DMS 273 treated with DMSO at 0.1 percent for 48 hours (cell line): ENCODE measurements around the gene EPPIN.

Experiments used
- DNase-seq: peaks from one replicate; lab custom pipeline; 2025; lab: John Stamatoyannopoulos, UW

EPPIN gene

GRCh38 chr20:45538209-45538799 lies 8.9 kb downstream of the EPPIN start:
- no peak for DNase-seq

GRCh38 chr20:45527294-45527693 lies 19.9 kb downstream of the EPPIN start:
- DNase-seq, result no peak

- no peak for DNase-seq
Observed at GRCh38 chr20:45523821-45524220, 23.4 kb downstream of the EPPIN start.

GRCh38 chr20:45518282-45518681 lies 28.9 kb downstream of the EPPIN start:
- no peak for DNase-seq

- no peak for DNase-seq
Observed at GRCh38 chr20:45515147-45515913, 31.9 kb downstream of the EPPIN start, which contains the start of gene SPINT3. TSS of gene SPINT3 (minus strand) at chr20:45515622. CDS start at chr20:45515608, 14 bp downstream.

GRCh38 chr20:45510242-45510862 lies 36.8 kb downstream of the EPPIN start:
- no peak for DNase-seq

GRCh38 chr20:45509091-45509490 lies 38.1 kb downstream of the EPPIN start:
- DNase-seq, result no peak

- DNase-seq, result no peak
Observed at GRCh38 chr20:45508068-45508886, 38.9 kb downstream of the EPPIN start.

GRCh38 chr20:45507011-45507820 lies 40.0 kb downstream of the EPPIN start:
- no peak for DNase-seq

- no peak for DNase-seq
Observed at GRCh38 chr20:45506398-45506797, 40.8 kb downstream of the EPPIN start.

- DNase-seq, result no peak
Observed at GRCh38 chr20:45503403-45503802, 43.8 kb downstream of the EPPIN start.

GRCh38 chr20:45502561-45502960 lies 44.6 kb downstream of the EPPIN start:
- DNase-seq, result no peak

- no peak for DNase-seq
Observed at GRCh38 chr20:45501600-45501999, 45.6 kb downstream of the EPPIN start.

- no peak for DNase-seq
Observed at GRCh38 chr20:45500022-45500421, 47.2 kb downstream of the EPPIN start.

- no peak for DNase-seq
Observed at GRCh38 chr20:45497971-45498494, 49.2 kb downstream of the EPPIN start.

GRCh38 chr20:45496166-45496565 lies 51.0 kb downstream of the EPPIN start:
- DNase-seq, result no peak

GRCh38 chr20:45495501-45495941 lies 51.7 kb downstream of the EPPIN start:
- DNase-seq, result no peak
